PC-9 (cell line): ENCODE data around the gene HPD.
"Not testable (repeated sequence)": the region's sequence is repeated elsewhere in the genome, so short reads cannot be mapped to it uniquely, and the experiment has no call there.

Experiments
- CTCF ChIP-seq: fragments of 200-600 bp; sonication (generic); conservative IDR thresholded peaks from 2 replicates; pipeline ENCODE4 v1.6.1; 2017; ENCODE audit warnings: mixed run types, antibody characterized with exemption, mild to moderate bottlenecking, moderate library complexity
- EZH2 ChIP-seq: fragments of 200-600 bp; sonication (generic); IDR thresholded peaks from 2 replicates; pipeline ENCODE4 v1.8.0; 2017; ENCODE audit warnings: antibody characterized with exemption, low read depth

- TF ChIP-seq CTCF, EZH2: not testable (repeated sequence)
Observed at GRCh38 chr12:121876080-121876447, 17.4 kb upstream of the HPD start.
